Measurements from ENCODE around the gene MAML3.

MAML3 gene

GRCh38 chr4:140066031-140066930 is 87.7 kb downstream of the MAML3 start:
- no peak for TF ChIP-seq CTCF (IDR thresholded peaks at IDR 0.05; ENCODE audit: extremely low read depth, missing control alignments)
- DNase-seq (ENCODE audit: low spot score) = no peak

- TF ChIP-seq CTCF (IDR thresholded peaks at IDR 0.05; ENCODE audit: extremely low read depth, missing control alignments) = no peak
- DNase-seq (ENCODE audit: low spot score) = no peak
Measured at GRCh38 chr4:140065393-140065792, 88.6 kb downstream of the MAML3 start.

GRCh38 chr4:140061659-140062289 is 92.2 kb downstream of the MAML3 start:
- no peak for TF ChIP-seq CTCF (IDR thresholded peaks at IDR 0.05; ENCODE audit: extremely low read depth, missing control alignments)
- no peak for DNase-seq (ENCODE audit: low spot score)

- no peak for DNase-seq (ENCODE audit: low spot score)
- no peak for TF ChIP-seq CTCF (IDR thresholded peaks at IDR 0.05; ENCODE audit: extremely low read depth, missing control alignments)
Measured at GRCh38 chr4:140061194-140061593, 92.8 kb downstream of the MAML3 start.

- no peak for DNase-seq (ENCODE audit: low spot score)
- no peak for TF ChIP-seq CTCF (IDR thresholded peaks at IDR 0.05; ENCODE audit: extremely low read depth, missing control alignments)
Measured at GRCh38 chr4:140059159-140059558, 94.8 kb downstream of the MAML3 start.

- no peak for DNase-seq (ENCODE audit: low spot score)
- TF ChIP-seq CTCF (IDR thresholded peaks at IDR 0.05; ENCODE audit: extremely low read depth, missing control alignments) = no peak
Measured at GRCh38 chr4:140057701-140058100, 96.3 kb downstream of the MAML3 start.

GRCh38 chr4:140056015-140056414 is 98.0 kb downstream of the MAML3 start:
- no peak for DNase-seq (ENCODE audit: low spot score)
- TF ChIP-seq CTCF (IDR thresholded peaks at IDR 0.05; ENCODE audit: extremely low read depth, missing control alignments) = no peak
